PC-3 (cell line): ENCODE measurements around the gene CDCA4.

ENCODE experiments used
- EZH2 ChIP-seq: fragments of 300-600 bp; sonication (generic); IDR thresholded peaks from one replicate; pipeline ENCODE4 v1.6.1; 2017; ENCODE audit warnings: antibody characterized with exemption, mild to moderate bottlenecking, low read length; ENCODE audit not compliant: unreplicated experiment
- EZH2phosphoT487 ChIP-seq: fragments of 300-600 bp; sonication (generic); IDR thresholded peaks from 2 replicates; pipeline ENCODE4 v1.6.1; 2018; ENCODE audit warnings: mild to moderate bottlenecking, antibody characterized with exemption, low read length, borderline replicate concordance
- TF ChIP-seq, protein P1 (sequence below): fragments of 300-600 bp; sonication (generic); conservative IDR thresholded peaks from 2 replicates; pipeline ENCODE4 v1.5.1; 2017; ENCODE audit warnings: antibody characterized with exemption, low read depth, mild to moderate bottlenecking, low read length

DNA sequence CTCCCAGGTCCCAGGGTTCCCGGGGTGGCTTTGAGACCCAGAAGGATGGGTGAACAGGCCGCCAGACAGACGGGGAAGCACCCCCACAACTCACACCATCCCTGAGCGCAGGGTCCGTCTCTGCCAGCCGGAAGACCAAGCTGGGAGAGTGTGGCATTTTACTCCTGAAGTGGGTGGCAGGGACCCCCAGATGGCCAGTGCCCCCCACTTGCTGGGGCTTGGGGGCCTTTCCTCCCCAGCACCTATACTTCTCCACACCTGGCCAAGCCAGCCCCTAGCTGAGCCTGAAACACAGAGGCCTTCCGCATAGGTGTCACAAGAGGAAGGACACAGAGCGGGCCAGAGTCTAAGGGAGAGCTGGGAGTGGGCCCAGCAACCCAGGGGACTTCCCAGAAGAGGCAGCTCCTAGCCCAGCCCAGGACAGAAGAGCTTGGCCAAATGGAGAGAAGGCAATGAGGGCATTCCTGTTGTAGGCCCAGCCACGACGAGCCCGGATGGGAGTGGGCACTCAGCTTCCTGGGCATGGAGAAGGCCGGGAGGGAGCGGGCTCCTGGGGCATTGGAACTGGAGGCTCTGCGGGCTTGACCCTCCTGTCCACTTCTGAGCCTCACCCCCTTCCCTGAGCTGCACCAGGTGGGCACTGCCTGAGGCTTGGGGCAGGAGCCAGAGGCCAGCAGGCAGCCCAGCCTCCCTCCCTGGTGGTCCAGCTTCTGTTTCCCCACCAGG is 46.1 kb downstream of the CDCA4 start:
- TF ChIP-seq, protein P1, sequence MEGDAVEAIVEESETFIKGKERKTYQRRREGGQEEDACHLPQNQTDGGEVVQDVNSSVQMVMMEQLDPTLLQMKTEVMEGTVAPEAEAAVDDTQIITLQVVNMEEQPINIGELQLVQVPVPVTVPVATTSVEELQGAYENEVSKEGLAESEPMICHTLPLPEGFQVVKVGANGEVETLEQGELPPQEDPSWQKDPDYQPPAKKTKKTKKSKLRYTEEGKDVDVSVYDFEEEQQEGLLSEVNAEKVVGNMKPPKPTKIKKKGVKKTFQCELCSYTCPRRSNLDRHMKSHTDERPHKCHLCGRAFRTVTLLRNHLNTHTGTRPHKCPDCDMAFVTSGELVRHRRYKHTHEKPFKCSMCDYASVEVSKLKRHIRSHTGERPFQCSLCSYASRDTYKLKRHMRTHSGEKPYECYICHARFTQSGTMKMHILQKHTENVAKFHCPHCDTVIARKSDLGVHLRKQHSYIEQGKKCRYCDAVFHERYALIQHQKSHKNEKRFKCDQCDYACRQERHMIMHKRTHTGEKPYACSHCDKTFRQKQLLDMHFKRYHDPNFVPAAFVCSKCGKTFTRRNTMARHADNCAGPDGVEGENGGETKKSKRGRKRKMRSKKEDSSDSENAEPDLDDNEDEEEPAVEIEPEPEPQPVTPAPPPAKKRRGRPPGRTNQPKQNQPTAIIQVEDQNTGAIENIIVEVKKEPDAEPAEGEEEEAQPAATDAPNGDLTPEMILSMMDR: no peak
- TF ChIP-seq EZH2phosphoT487: no peak
- no peak for TF ChIP-seq EZH2
